ENCODE data around the gene KIAA1217.

The KIAA1217 gene

DNA sequence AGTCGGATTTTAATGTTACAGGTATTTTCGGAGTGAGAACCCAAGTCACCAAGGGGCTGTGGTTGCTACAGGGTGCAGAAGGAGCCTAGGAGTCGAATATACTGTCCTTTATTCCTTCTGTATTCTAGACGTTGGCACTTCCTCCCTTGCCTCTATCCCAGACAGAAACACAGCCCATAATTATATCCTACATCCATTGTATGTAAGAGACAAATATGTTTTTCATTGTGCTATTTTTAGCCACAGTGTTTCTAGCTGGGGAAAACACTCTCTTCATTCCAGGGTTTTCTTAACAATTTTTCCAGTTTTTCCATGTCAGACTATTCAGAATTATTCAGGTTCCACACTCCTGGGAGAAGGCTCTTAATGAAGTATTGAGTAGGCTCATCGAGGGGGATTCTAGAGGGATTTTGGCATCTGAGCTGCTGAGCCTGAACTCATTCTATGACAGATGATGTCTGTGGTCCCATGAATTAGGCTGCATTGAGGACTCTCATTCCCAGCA is 32.6 kb downstream of the KIAA1217 start:
- no peak overlapping the region for H3K27ac Mint-ChIP-seq
- no peaks in the 10 kb centered on the region for H3K4me1 Mint-ChIP-seq (ENCODE audit: low read depth)
- H3K9me3 Mint-ChIP-seq = no peaks in the 10 kb centered on the region
- H3K4me3 Mint-ChIP-seq = no peak overlapping the region
- peaks cover 3% of the 10 kb centered on the region for H3K27me3 Mint-ChIP-seq
- intact Hi-C loops (cut with micrococcal nuclease) = no loop called here
- H3K36me3 Mint-ChIP-seq (ENCODE audit: low read depth) = no peaks in the 10 kb centered on the region

- no peaks in the 10 kb centered on the region for H3K36me3 Mint-ChIP-seq (ENCODE audit: low read depth)
- peaks cover 3% of the 10 kb centered on the region for H3K27me3 Mint-ChIP-seq
- H3K9me3 Mint-ChIP-seq = no peaks in the 10 kb centered on the region
- no peak overlapping the region for H3K27ac Mint-ChIP-seq
- no peaks in the 10 kb centered on the region for H3K4me1 Mint-ChIP-seq (ENCODE audit: low read depth)
- no peak overlapping the region for H3K4me3 Mint-ChIP-seq
- intact Hi-C loops (cut with micrococcal nuclease) = no loop called here
These were observed 33.6 kb downstream of the KIAA1217 start for GRCh38 chr10:24242562-24242961.

DNA sequence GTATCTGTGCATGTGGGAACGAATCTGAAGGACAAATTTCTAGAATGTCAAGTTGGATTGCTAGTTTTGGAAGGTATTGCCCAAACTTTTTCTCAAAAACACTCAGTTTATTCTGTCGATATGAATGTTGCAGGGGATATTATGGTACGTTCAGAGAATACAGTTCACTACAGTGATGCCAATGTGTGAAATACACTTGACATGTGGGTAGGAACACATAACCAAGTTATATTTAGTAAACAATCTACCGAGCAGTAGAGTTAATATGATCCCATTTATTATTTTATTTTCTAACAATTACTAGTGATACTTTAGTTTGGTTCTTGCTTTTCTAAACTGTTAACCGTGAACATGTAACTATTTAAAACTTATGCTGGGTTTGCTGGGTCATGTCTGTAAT is 37.4 kb downstream of the KIAA1217 start:
- Mint-ChIP-seq H3K4me3 (no peak overlapping the region), H3K36me3 (ENCODE audit: low read depth) (no peaks in the 10 kb centered on the region), H3K27ac (no peak overlapping the region), H3K9me3 (no peaks in the 10 kb centered on the region), H3K4me1 (ENCODE audit: low read depth) (no peaks in the 10 kb centered on the region), H3K27me3 (no peaks in the 10 kb centered on the region)
- intact Hi-C loops (cut with micrococcal nuclease) = no loop called here

- Mint-ChIP-seq H3K27ac (no peak overlapping the region), H3K9me3 (no peaks in the 10 kb centered on the region)
These were observed 38.9 kb downstream of the KIAA1217 start for GRCh38 chr10:24247841-24248240.

GRCh38 chr10:24249829-24250415 is 41.0 kb downstream of the KIAA1217 start:
- H3K27ac Mint-ChIP-seq = no peak overlapping the region

More at GRCh38 chr10:24247841-24248240, 38.9 kb downstream of the KIAA1217 start:
- Mint-ChIP-seq H3K4me1 (ENCODE audit: low read depth) (no peaks in the 10 kb centered on the region), H3K27me3 (no peaks in the 10 kb centered on the region), H3K36me3 (ENCODE audit: low read depth) (no peaks in the 10 kb centered on the region), H3K4me3 (no peak overlapping the region)
- intact Hi-C loops (cut with micrococcal nuclease) = no loop called here

GRCh38 chr10:24251547-24251946 is 42.6 kb downstream of the KIAA1217 start:
- Mint-ChIP-seq H3K27me3 (no peaks in the 10 kb centered on the region), H3K4me1 (ENCODE audit: low read depth) (no peaks in the 10 kb centered on the region), H3K9me3 (no peaks in the 10 kb centered on the region), H3K36me3 (ENCODE audit: low read depth) (no peaks in the 10 kb centered on the region), H3K27ac (no peak overlapping the region), H3K4me3 (no peak overlapping the region)
- intact Hi-C loops (cut with micrococcal nuclease) = no loop called here

More at GRCh38 chr10:24249829-24250415, 41.0 kb downstream of the KIAA1217 start:
- no peak overlapping the region for H3K4me3 Mint-ChIP-seq
- no peaks in the 10 kb centered on the region for H3K9me3 Mint-ChIP-seq
- intact Hi-C loops (cut with micrococcal nuclease) = no loop called here
- H3K4me1 Mint-ChIP-seq (ENCODE audit: low read depth) = no peaks in the 10 kb centered on the region
- no peaks in the 10 kb centered on the region for H3K36me3 Mint-ChIP-seq (ENCODE audit: low read depth)
- no peaks in the 10 kb centered on the region for H3K27me3 Mint-ChIP-seq

GRCh38 chr10:24254180-24254579 is 45.2 kb downstream of the KIAA1217 start:
- Mint-ChIP-seq H3K27me3 (no peaks in the 10 kb centered on the region), H3K4me1 (ENCODE audit: low read depth) (no peaks in the 10 kb centered on the region), H3K36me3 (ENCODE audit: low read depth) (no peaks in the 10 kb centered on the region), H3K27ac (no peak overlapping the region), H3K4me3 (no peak overlapping the region), H3K9me3 (no peaks in the 10 kb centered on the region)
- intact Hi-C loops (cut with micrococcal nuclease) = no loop called here

DNA sequence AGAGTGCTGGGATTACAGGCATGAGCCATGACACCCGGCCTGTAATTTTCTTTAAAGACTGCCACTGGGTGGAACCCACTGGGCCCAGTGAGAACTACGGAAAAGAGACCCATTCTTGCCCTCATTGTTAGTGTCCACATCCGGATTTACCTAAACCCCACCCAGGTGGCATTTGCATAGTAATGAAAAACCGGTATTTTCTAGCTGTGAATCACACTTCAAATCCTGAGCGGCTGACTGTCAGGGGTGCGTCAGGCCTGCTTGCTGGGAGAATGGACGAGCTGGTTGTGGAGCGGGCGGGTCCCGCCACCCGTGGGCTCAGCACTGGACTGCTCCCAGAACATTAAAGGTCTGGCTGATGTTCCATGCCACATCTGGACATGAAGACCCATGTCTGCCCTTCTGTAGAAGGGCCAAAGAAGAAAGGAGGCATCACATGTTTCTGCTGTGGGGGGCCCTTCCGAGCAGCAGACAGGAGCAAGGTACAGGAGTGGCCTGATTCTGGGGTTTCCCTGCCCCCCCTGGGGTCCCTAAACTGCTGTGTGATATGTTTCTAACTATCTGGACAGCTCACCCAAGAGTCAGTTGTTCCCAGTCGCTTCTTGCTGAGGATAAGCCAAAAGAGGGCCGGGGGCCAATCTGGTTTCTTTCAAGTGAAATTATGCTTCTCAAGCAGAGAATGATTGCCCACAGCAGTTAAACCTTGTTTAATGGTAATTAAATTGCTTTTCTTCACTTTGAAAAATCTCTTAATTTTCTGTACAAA is 46.4 kb downstream of the KIAA1217 start:
- Mint-ChIP-seq H3K9me3 (no peaks in the 10 kb centered on the region), H3K4me3 (no peak overlapping the region), H3K27me3 (no peaks in the 10 kb centered on the region), H3K4me1 (ENCODE audit: low read depth) (no peaks in the 10 kb centered on the region), H3K36me3 (ENCODE audit: low read depth) (no peaks in the 10 kb centered on the region), H3K27ac (no peak overlapping the region)
- intact Hi-C loops (cut with micrococcal nuclease) = no loop called here

GRCh38 chr10:24255881-24256311 is 47.0 kb downstream of the KIAA1217 start:
- Mint-ChIP-seq H3K4me3 (no peak overlapping the region), H3K36me3 (ENCODE audit: low read depth) (no peaks in the 10 kb centered on the region), H3K27ac (no peak overlapping the region), H3K4me1 (ENCODE audit: low read depth) (no peaks in the 10 kb centered on the region), H3K27me3 (no peaks in the 10 kb centered on the region), H3K9me3 (no peaks in the 10 kb centered on the region)
- intact Hi-C loops (cut with micrococcal nuclease) = no loop called here

DNA sequence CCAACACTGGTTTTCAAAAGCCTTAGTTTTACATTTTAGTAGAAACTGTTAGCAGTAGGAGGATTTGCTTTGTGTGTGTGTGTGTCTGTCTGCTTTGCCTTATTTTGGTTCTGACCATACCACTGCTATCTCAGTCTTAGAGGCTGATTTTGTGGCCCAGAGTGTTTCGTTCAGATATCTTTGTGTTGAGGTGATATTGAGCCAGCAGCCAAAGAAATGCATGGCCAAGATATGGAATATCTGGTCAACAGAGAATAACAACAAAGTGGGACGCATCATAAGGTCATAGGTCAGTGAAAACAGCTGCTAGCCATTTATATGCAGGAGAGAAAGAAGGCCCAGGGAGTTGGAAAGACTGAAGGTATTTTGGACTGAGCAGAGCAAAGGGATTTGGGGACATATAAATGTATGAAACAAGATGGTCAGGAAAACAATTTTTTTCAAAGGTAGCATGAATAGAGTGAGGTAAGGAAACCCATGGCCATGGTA is 47.7 kb downstream of the KIAA1217 start:
- Mint-ChIP-seq H3K36me3 (ENCODE audit: low read depth) (no peaks in the 10 kb centered on the region), H3K27ac (no peak overlapping the region), H3K9me3 (no peaks in the 10 kb centered on the region), H3K4me1 (ENCODE audit: low read depth) (no peaks in the 10 kb centered on the region), H3K4me3 (no peak overlapping the region), H3K27me3 (no peaks in the 10 kb centered on the region)
- intact Hi-C loops (cut with micrococcal nuclease) = no loop called here

GRCh38 chr10:24257588-24257987 is 48.6 kb downstream of the KIAA1217 start:
- Mint-ChIP-seq H3K4me3 (no peak overlapping the region), H3K27ac (no peak overlapping the region), H3K36me3 (ENCODE audit: low read depth) (no peaks in the 10 kb centered on the region), H3K9me3 (no peaks in the 10 kb centered on the region), H3K27me3 (no peaks in the 10 kb centered on the region), H3K4me1 (ENCODE audit: low read depth) (no peaks in the 10 kb centered on the region)
- intact Hi-C loops (cut with micrococcal nuclease) = no loop called here

GRCh38 chr10:24259365-24260130 is 50.6 kb downstream of the KIAA1217 start:
- no peaks in the 10 kb centered on the region for H3K36me3 Mint-ChIP-seq (ENCODE audit: low read depth)
- no peak overlapping the region for H3K27ac Mint-ChIP-seq
- H3K4me1 Mint-ChIP-seq (ENCODE audit: low read depth) = no peaks in the 10 kb centered on the region
- intact Hi-C loops (cut with micrococcal nuclease) = no loop called here
- no peaks in the 10 kb centered on the region for H3K27me3 Mint-ChIP-seq
- H3K4me3 Mint-ChIP-seq = no peak overlapping the region
- no peaks in the 10 kb centered on the region for H3K9me3 Mint-ChIP-seq

DNA sequence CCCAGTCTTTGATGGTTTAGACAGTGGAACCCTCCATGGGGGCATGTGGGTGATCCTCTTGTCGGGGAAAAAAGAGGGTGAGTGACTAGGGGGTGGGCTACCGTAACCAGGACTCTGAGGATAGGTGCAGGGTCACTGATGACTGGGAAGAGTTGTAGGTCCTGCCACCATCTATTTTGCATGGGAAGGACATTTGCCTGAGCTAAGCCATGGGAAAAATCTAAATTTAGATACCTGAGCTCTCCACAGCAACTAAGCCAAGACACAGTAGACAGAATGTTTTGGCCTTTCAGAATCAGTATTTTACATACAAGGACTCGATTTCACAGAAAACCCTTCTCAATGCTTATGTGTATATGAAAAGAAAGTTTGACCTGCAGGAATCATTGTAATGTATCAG is 52.7 kb downstream of the KIAA1217 start:
- intact Hi-C loops (cut with micrococcal nuclease) = no loop called here
- no peak overlapping the region for H3K4me3 Mint-ChIP-seq
- H3K9me3 Mint-ChIP-seq = no peaks in the 10 kb centered on the region
- no peak overlapping the region for H3K27ac Mint-ChIP-seq
- no peaks in the 10 kb centered on the region for H3K4me1 Mint-ChIP-seq (ENCODE audit: low read depth)
- H3K36me3 Mint-ChIP-seq (ENCODE audit: low read depth) = no peaks in the 10 kb centered on the region
- H3K27me3 Mint-ChIP-seq = no peaks in the 10 kb centered on the region
